ENCODE data around the gene TMPRSS6. TPM values are rescaled to one million over a fixed set of nuclear protein-coding genes. Genes with fewer than 3 reads are reported as not detected.

Gene TMPRSS6
- total RNA-seq, 4 donors from 2014 or later = not detected

DNA sequence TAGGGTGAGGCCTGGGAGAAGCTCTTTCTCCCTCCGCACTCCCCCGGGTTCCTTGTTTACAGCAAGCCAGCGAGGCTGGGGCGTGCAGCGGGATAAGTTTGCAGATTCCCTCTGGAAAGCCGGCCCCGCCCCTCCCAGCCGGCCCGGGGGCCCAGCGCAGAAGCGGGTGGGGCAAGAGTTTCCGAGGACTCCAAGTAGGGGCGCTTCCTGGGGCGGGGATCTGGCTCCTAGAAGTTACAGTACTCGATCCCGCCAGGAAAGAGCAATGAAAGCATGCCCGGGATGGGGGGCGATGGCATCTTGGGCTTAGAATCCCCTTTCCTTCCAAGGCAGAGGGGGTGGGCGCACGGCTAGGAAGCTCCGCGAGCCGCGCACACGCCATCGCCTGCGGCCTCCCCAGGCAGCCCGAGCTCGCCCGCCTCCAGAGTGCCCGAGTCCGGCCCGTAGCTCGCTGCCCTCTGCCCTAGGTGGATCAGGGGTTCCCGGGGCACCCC, 90.7 kb downstream of the TMPRSS6 start:
- DNase-seq (ENCODE audit: low spot score) = peak; percentile 32
- peak; percentile 39 for ATAC-seq (ENCODE audit: low FRiP score)
- TF ChIP-seq, protein P1, sequence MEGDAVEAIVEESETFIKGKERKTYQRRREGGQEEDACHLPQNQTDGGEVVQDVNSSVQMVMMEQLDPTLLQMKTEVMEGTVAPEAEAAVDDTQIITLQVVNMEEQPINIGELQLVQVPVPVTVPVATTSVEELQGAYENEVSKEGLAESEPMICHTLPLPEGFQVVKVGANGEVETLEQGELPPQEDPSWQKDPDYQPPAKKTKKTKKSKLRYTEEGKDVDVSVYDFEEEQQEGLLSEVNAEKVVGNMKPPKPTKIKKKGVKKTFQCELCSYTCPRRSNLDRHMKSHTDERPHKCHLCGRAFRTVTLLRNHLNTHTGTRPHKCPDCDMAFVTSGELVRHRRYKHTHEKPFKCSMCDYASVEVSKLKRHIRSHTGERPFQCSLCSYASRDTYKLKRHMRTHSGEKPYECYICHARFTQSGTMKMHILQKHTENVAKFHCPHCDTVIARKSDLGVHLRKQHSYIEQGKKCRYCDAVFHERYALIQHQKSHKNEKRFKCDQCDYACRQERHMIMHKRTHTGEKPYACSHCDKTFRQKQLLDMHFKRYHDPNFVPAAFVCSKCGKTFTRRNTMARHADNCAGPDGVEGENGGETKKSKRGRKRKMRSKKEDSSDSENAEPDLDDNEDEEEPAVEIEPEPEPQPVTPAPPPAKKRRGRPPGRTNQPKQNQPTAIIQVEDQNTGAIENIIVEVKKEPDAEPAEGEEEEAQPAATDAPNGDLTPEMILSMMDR (IDR thresholded peaks at IDR 0.05) = no peak

DNA sequence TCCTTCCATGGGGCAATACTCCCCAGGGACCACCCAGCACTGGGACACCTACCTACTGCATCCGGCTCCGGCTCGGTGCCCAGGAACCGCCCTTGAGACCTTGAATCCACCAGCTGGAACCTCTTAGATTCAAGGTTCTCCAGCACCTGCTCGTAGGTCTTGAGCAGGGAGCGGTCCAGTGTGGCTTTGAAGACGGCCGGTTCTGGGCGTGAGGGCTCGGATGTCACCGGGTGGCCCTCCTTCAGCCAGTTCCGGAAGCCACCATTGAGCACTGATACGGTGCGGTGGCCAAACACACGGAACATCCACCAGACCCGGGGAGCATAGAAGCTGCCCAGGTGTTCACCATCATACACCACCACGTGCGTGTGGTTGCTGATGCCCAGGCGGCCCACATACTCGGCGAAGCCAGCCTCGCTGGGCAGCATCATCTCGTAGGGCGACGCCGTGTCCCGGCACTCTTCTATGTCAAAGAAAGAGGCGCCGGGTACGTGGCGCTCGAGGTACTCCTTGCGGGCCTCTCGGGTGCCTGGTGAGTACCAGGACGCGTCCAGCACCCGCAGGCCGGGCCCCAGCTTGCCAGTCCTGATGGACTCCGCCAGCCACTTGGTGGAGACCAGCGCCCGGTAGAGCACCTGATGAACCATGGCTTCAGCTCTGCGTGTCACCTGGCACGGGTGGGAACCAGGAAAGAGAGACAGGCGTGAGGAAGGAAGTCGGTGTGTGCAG, 91.3 kb downstream of the TMPRSS6 start:
- TF ChIP-seq, protein P1 (IDR thresholded peaks at IDR 0.05) = no peak
- no peak for DNase-seq (ENCODE audit: low spot score)
- peak; percentile 7 for ATAC-seq (ENCODE audit: low FRiP score)

DNA sequence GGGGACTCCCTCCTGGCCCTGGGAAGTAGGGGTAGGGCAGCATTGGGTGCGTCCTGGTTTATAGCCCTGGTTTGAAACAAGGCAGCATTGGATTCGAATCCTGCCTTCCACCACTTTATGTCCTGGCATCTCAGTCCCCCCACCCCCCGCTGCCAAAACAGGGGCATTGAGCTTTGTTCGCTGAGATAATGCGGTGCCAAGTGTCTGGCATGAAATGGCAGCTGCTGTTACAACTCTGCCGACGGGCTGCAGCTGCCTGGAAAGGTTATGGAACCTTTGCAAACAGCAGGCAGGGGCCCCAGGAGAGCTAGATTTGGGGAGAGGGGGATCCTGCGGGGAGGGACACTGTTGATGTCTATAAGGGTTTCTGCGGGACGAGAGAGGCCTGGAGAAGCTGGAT, 92.2 kb downstream of the TMPRSS6 start:
- TF ChIP-seq, protein P1 (IDR thresholded peaks at IDR 0.05) = no peak
- DNase-seq (ENCODE audit: low spot score) = no peak
- no peak for ATAC-seq (ENCODE audit: low FRiP score)

DNA sequence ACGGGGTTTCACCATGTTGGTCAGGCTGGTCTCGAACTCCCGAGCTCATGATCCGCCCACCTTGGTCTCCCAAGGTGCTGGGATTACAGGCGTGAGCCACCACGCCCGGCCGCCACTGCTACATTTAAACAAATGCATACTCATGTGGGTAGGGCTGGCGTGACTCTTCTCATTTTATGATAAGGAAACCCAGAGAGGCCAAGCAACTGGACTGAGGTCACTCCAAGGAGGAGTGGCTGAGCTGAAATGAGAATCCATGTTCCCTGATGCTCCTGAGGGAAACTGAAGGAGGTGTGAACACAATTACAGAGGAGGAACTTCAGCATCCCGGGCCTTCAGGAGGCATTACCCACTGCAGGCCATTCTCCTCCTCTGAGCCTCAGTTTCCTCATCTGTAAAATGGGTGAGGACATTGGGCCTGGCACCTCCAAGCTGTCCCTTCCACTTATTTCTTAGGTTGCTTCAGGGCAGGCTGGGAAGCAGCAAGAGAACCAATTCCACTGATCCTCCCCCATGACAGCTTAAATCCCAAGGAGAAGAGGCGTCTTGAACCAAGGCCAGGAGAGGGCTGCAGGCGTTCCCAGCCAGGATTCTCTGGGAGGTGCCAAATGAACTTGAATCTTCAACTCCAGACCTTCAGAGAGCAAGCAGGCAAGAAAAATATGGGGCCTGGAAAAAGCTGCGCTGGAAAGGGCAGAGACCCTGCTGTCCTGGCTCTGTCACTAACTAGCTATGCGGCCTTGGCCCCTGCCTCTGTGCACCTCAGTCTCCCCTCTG, 93.2 kb downstream of the TMPRSS6 start:
- ATAC-seq (ENCODE audit: low FRiP score) (no peak), DNase-seq (ENCODE audit: low spot score) (no peak)
- TF ChIP-seq, protein P1 (IDR thresholded peaks at IDR 0.05) = no peak

DNA sequence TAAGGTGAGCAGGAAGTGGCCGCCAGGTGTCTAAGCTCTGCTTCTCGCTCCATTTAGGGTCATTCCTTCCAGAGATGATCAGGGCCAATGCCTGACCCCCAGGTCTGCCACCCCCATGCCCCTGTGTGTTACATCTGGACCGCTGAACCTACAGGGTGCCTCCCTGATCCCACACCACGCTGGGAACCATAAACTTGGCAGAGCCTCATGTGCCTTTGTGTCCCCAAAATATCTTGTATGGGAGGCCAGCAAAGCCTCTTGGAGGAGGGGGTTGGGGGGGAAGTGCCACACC, 94.0 kb downstream of the TMPRSS6 start:
- no peak for ATAC-seq (ENCODE audit: low FRiP score)
- TF ChIP-seq, protein P1 (IDR thresholded peaks at IDR 0.05) = no peak
- DNase-seq (ENCODE audit: low spot score) = no peak

Other genes starting within 250 kb of the TMPRSS6 start
- gene NCF4, start 248.7 kb downstream of the TMPRSS6 start, total RNA-seq = 10 to 100 TPM; 31.6 to 78.8 (median 41.6) TPM
- gene CSF2RB, start 196.1 kb downstream of the TMPRSS6 start, total RNA-seq = 10 to 100 TPM in 2 of 4 donors, 1 to 10 TPM in 2; 5.7 to 28.4 (median 17.0) TPM
- gene TST, start 90.3 kb downstream of the TMPRSS6 start, total RNA-seq = 100 to 1,000 TPM in 1 of 4 donors, 10 to 100 TPM in 3; 45.4 to 141 (median 78.0) TPM
- gene MPST, start 90.0 kb downstream of the TMPRSS6 start, total RNA-seq = 100 to 1,000 TPM in 3 of 4 donors, 10 to 100 TPM in 1; 73.9 to 193 (median 145) TPM
- 10 to 100 TPM in 1 of 4 donors, 1 to 10 TPM in 3; 6.2 to 17.3 (median 8.3) TPM for gene KCTD17, start 58.0 kb downstream of the TMPRSS6 start, total RNA-seq
- gene IL2RB, start 40.2 kb upstream of the TMPRSS6 start, total RNA-seq = 1 to 10 TPM in 3 of 4 donors, under 1 TPM in 1; 0.95 to 4.4 (median 1.5) TPM
- gene C1QTNF6, start 78.5 kb upstream of the TMPRSS6 start, total RNA-seq = 1 to 10 TPM; 1.0 to 2.8 (median 1.4) TPM
- under 1 TPM in 2 of 4 donors, not detected in 2; 0.12 to 0.28 TPM for gene SSTR3, start 102.8 kb upstream of the TMPRSS6 start, total RNA-seq
- 10 to 100 TPM; 11.0 to 51.6 (median 20.0) TPM for gene RAC2, start 134.6 kb upstream of the TMPRSS6 start, total RNA-seq
- gene CYTH4, start 172.8 kb upstream of the TMPRSS6 start, total RNA-seq = 10 to 100 TPM; 17.4 to 83.5 (median 34.4) TPM

All from omental fat pad (tissue), 4 donors.